Measurements from ENCODE around the gene TNS3.

The TNS3 gene

DNA sequence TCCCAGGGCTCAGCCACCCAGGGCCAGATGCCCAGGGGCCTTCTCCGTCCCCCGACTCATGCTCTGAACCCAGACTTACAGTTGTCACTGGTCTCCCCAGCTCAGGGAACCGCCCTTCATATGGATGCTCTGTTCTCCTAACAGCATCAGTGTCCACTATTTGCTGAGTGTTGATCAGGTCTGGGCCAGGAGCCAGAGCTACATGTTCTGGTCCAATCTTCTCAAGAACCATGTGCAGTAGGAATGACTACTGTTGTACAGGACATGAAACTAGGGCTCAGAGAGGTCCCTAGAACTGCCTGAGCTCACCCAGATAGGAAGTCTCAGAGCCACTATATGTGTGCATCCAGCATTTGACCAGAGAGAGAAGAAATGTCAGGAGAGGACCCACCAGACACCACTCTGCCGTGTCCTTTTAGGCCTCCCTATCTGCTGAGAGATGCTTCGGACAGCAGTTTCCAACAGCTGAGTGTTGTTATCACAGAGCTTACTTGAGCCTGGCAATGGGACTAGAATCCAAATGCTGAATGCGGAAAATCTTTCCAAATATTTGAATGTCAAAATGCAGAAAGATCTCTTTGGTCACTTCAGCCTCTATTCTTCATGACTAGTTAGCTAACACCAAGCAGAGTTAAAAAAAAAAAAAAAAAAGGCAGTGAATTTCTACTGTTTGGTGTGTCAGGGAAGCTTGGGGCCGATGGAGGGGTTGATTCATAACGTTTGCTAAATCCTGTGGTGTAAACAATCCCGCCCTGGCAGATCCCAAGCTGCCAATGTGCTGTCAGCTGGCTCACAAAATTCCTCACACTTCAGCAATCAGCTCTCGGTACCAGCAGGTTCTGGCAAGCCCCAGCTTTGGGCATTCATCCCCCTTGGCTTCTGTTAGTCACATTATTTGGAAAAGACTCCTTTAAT, 246.1 kb downstream of the TNS3 start:
- DNase-seq, result no peak

- DNase-seq, result no peak
Observed at GRCh38 chr7:47335071-47335470, 246.8 kb downstream of the TNS3 start.

- no peak for DNase-seq
Observed at GRCh38 chr7:47333959-47334358, 248.0 kb downstream of the TNS3 start.

- no peak for DNase-seq
Observed at GRCh38 chr7:47333554-47333887, 248.4 kb downstream of the TNS3 start.

- no peak for DNase-seq
Observed at GRCh38 chr7:47332681-47333553, 249.0 kb downstream of the TNS3 start.

DNA sequence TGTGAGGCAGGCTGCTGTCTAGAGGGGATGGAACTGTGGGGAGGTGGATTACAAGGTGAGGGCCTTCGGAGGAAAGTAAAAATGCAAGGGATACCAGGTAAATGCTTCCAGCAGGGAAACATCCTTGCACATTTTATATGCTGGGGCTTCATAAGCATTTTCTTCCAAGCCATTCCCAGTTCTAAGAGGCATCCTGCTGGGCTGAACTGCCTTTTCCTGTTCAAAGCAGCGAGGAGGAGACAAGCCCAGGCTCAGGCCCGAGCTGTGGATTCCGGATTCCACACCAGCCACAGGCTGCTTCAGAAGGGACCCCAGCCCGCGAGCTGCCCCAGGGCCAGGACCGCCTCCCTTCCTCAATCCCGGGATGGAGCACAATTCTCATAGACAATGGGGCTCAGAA, 249.7 kb downstream of the TNS3 start:
- DNase-seq, result no peak

DNA sequence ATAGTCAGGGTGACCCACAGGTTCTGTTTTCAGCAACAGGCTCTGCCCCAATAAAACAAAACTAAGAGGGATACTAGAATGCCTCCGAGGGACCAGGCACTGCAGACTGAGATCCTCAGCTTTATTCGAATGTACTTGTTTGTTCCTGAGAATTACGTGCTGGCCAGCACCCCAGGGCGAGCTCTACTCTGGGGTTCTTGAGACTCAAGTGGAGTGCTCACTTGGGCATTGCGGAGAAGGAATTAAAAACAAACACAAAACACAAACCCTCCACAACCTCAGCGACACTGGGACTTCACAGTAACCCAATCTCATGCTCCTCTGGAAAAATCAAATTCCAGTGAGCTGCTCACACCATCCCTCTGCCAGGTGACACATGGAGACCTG, 250.7 kb downstream of the TNS3 start:
- no peak for DNase-seq

DNA sequence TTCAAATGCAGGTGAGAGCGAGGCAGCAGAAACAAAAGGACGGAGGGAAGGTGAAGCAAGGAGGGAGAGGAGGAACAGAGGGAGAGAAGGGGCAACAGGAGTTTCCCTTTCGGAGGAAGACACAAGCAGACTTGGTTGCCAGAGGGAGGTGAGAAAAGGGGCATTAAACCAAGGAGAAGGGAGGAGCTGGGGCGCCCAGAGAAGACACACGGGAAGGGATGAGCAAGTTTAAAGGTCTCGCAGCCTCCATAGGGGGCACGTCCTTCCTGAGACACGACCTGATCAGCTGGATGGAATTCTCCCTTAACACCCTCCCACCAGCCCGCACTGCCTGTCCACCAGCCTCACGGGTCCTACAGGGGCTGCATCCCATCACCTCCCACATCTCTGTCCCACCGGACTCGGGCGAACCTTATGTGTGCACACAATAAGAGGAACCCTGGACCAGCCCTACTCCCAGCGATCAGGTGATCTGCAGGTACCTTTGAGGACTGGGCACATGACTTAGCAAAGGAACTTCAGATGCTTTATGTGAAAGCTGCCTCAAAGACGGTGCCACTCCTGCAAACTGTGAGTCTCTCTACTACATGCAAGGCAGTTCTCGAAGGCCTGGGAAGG, 251.2 kb downstream of the TNS3 start:
- no peak for DNase-seq

DNA sequence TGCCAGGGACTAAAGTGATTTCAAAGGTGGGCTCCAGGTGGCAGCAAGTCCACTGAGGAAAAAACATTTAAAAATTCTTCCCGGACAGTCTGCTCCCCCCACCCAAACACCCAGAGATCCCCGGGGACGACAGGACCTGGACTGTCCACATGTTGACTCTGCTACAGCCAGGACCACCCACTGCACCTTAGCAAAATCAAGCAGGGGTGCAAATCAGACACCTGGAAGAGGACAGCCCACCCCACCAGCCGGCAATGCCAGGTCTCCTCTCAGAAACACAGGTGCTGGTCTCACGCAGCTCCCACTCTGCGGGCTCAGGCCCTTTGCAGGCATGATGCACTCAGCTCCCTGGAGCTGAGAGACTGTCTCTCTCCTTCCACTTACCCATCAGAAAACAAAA, 251.9 kb downstream of the TNS3 start:
- DNase-seq, result no peak

DNA sequence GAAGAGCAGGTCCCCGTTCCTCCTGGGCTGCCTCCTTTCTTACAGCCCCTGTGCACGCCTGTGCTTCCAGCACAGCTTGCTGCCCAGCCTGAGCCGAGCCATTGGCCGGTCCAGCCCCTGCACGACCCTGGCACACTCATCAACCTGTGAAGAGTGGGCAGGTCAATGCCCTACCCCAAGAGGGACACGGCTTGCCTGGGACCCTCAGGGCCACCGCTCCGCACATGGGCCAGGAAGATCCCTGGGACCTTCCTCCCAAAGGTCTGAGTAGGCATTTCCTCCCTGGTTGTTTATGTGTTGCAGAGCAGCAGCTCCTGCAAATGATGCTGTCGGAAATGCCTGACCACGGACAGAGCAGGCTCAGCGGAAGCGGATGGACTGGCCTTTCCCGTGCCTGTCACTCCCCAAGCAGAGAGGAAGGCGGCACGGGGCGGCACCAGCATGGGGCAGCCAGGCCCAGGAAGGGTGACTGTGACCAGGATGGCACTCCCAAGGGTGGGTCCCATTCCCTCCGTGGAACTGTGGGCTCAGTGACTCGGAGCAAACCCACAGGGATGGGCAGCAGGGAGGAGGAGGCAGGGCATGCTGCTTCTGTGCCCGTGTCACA, 252.5 kb downstream of the TNS3 start:
- no peak for DNase-seq

DNA sequence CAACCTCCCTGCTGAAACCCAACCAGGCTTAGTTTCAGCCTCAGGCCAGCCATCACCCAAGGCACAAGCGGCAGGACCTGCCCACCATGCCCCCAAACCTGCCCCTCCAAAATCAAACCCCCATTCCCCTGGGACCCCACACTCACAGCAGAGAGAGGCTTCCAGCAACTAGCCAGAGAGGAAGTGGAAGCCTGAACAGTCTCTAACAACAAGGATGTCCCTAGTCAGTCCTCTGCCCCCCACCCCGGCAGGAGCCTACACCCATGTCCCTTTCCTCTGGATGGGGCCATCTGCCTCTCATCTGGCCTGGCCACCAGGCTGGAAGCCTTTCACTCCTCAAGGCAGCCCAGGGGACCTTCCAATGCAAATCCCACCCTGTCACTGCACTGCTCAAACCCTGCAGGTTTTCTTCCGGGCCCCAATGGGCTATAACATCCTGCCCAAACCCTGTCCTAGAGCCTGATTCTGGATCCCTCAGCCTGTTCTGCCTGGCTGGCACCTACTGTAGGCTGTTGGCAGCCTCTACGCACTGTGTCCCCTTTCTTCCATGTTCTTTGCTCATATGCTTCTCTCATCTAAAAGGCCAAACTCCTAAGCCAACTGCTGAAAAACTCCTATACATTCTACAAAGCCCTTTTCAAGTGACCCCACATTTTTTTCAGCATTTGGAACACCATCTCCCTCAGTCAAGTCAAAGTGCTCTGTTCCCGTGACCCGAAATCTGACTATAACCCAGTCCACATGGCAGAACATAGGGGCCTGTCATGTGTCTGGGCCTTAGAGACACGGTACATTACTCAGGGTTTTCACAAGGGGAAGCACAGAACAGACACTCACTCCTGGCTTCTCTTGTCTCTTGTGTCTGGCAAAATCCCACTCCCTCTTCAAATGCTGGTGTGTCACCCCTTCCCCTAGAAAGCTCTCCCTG, 253.3 kb downstream of the TNS3 start:
- no peak for DNase-seq

GRCh38 chr7:47327698-47328391, 254.1 kb downstream of the TNS3 start:
- no peak for DNase-seq

DNA sequence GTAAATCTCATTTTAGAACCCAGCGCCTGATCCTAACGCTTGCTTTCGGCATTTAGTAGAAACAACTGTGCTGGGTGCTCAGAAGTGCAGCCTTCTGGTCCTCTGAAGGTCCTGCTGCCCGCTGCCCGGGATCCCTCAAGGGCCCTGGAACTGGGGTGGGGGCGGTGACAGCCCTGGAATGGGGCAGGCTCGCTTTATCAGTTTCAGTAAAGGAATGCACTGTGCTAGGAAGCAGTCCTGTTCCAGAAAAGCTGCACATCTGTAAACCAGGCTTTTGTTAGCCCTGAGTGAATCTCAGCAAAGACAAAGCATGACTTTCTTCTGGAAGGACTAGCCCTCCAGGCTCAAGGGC, 254.6 kb downstream of the TNS3 start:
- DNase-seq, result no peak

DNA sequence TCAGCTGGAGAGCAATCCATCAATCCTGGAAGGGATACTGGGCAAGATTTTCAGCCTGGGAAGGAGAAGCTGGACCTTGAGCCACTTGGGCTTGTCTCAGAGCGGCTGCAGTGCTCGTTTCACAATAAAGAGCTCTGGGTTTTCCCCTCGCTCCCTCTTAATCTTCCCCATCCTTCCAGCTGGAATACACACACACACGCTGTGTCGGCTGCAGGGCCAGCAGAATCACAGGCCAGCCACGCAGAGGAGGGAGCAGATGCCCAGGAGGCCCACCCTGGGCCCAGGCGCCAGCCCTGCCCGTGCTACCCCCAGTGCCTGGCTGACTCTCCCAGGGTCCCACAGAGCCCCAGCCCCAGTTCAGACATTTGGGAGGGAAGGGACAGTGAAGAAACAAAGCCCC, 255.1 kb downstream of the TNS3 start:
- no peak for DNase-seq

DNA sequence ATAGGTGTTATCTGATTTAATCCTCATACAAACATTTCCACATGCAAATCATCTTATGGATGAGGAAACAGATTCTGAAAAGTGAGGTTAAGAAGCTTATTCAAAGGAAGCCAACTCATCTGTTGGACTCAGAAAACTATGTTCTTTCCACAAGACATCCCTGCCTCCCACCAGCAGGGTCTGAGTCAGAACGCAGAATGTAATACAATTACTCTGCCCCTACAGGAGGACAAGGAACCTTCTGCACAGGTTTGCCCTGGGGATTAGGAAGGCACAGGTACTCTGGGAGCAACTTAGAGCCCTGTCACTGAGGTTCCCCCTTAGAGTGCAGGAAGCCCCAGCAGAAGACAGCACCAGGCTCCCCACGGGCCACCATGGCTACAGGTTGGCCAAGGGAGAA, 255.7 kb downstream of the TNS3 start:
- DNase-seq, result no peak

- no peak for DNase-seq
Observed at GRCh38 chr7:47325337-47325736, 256.6 kb downstream of the TNS3 start.

GRCh38 chr7:47323904-47324303, 258.0 kb downstream of the TNS3 start:
- no peak for DNase-seq

GRCh38 chr7:47322731-47323130, 259.2 kb downstream of the TNS3 start:
- no peak for DNase-seq

DNA sequence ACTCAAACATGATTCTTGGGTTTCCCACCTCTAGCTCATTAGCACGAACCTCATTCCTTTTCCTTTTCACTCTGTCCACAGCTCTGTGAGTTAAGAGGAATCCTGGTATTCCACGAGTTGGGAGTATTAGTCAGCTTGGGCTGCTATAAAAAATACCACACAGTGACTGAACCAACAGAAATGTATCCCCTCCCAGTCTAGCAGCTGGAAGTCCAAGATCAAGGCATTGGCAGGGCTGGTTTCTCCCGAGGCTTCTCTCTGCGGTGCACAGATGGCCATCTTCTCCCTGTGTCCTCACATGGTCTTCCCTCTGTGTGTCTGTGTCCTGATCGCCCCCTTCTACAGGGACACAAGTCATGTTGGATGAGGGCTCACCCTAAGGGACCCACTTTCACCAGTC, 261.6 kb downstream of the TNS3 start:
- DNase-seq, result no peak

GRCh38 chr7:47318395-47319182, 263.3 kb downstream of the TNS3 start:
- DNase-seq, result no peak

DNA sequence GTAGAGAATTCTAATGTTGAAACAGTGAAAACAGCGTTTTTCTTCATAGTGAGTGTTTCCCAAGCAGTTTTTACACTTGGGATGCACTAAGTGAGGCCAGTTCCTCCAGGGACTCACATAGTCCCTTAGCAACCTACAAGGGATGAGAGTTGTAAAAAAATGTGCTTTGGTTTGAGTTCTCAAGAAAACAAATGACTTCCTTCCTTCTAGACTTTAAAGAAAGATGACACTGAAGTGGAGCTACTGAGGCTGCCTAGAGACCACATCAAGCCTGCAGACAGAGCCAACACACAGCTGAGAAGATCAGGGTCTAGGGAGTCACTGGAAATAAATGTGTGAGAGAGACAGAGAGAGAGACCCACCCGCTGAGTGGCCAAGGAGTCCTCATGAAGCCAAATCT, 264.4 kb downstream of the TNS3 start:
- no peak for DNase-seq

Data from activated CD8-positive, alpha-beta memory T cell treated with anti-CD3 and anti-CD28 coated beads, Interleukin-2, amount 50 U/mL, for 4 hours (primary cell).